HL-60 (cell line): ENCODE results near the gene U2AF2.

Experiments
- DNase-seq, 2 experiments: peaks; one replicate each; pipeline ENCODE4 v3.0.0-alpha.2; 2010 to 2020; ENCODE audit warnings: low read depth in 1 of 2, low spot score in 1 of 2
- H3K27ac ChIP-seq: fragments of 250-450 bp; sonication (Bioruptor Pico); replicated peaks from 2 replicates; pipeline ENCODE4 v1.5.1; 2020; ENCODE audit warnings: mild to moderate bottlenecking, moderate library complexity
- H3K27me3 ChIP-seq: fragments of 250-450 bp; sonication (Bioruptor Pico); 2 replicates; pipeline ENCODE4 v1.5.1; 2021; ENCODE audit warnings: mild to moderate bottlenecking, moderate library complexity; ENCODE audit not compliant: insufficient read depth, poor library complexity, severe bottlenecking
- H3K4me3 ChIP-seq: replicated peaks from 2 replicates; pipeline ENCODE4 v1.5.1; 2011; ENCODE audit warnings: mild to moderate bottlenecking, control low read depth, low read length; ENCODE audit not compliant: insufficient read depth
- GABPA ChIP-seq: IDR thresholded peaks from 2 replicates; pipeline ENCODE4 v1.6.1; 2012; ENCODE audit warnings: low read depth
- POLR2AphosphoS5 ChIP-seq: IDR thresholded peaks from 2 replicates; pipeline ENCODE4 v1.6.1; 2012; ENCODE audit warnings: low read depth
- REST ChIP-seq: IDR thresholded peaks from 2 replicates; pipeline ENCODE4 v1.6.1; 2012; ENCODE audit warnings: low read depth; ENCODE audit not compliant: insufficient replicate concordance
- SPI1 ChIP-seq: IDR thresholded peaks from 2 replicates; pipeline ENCODE4 v1.6.1; 2012; ENCODE audit warnings: low read depth, mild to moderate bottlenecking, borderline replicate concordance
- TF ChIP-seq, protein P1 (sequence below): IDR thresholded peaks from one replicate; pipeline ENCODE4 v1.5.1; 2011; ENCODE audit warnings: low read length, control low read depth, inconsistent platforms; ENCODE audit not compliant: insufficient read depth

The U2AF2 gene

GRCh38 chr19:55652311-55653128 is 2.3 kb upstream of the U2AF2 start:
- no peak for TF ChIP-seq POLR2AphosphoS5
- TF ChIP-seq SPI1: no peak
- no peak for TF ChIP-seq REST
- TF ChIP-seq GABPA: no peak
- TF ChIP-seq, protein P1, sequence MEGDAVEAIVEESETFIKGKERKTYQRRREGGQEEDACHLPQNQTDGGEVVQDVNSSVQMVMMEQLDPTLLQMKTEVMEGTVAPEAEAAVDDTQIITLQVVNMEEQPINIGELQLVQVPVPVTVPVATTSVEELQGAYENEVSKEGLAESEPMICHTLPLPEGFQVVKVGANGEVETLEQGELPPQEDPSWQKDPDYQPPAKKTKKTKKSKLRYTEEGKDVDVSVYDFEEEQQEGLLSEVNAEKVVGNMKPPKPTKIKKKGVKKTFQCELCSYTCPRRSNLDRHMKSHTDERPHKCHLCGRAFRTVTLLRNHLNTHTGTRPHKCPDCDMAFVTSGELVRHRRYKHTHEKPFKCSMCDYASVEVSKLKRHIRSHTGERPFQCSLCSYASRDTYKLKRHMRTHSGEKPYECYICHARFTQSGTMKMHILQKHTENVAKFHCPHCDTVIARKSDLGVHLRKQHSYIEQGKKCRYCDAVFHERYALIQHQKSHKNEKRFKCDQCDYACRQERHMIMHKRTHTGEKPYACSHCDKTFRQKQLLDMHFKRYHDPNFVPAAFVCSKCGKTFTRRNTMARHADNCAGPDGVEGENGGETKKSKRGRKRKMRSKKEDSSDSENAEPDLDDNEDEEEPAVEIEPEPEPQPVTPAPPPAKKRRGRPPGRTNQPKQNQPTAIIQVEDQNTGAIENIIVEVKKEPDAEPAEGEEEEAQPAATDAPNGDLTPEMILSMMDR: no peak
- no peak for DNase-seq
- Histone ChIP-seq H3K27ac (no peak overlapping the region), H3K4me3 (no peak overlapping the region), H3K27me3 (no peaks in the 10 kb centered on the region)

DNA sequence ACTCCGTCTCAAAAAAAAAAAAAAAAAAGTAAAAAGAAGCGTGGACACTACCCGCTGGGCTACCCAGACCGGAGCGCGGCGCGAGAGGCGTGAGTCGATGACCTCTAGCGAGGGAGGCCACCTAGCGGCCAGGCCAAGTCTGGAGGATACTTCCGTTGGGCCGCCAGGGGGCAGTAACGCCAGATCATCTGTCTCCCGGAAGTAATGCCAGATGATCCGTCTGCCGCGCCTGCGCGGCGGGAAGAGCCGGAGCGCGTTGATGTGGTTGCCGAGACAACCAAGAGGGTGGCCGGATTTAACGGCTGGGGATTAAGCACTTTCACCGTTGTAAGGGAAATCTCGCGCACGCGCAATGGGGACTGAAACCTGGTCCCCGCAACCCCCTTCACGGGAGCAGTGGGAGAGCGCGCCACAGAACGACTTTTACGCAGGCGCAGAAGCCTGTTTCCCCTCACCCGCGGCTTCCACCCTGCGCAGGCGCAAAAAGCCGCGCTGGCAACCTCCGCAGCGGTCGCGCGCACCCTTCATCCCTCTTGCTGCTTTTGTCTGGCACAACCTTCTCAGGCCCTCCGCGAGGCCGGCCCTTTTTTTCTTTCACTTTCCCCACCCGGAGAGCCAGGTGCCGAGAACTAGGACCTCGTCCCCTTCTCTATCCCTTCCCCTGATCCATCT is 1.0 kb upstream of the U2AF2 start:
- H3K4me3 ChIP-seq: peak overlapping the region; percentile 55
- TF ChIP-seq, protein P1: peak; percentile 98
- peak; percentile 74 for TF ChIP-seq POLR2AphosphoS5
- peak; percentile 25 for TF ChIP-seq REST
- peak; percentile 76 for TF ChIP-seq GABPA
- peak; percentile 14; the same call in 1 of the 2 replicates for TF ChIP-seq SPI1
- no peaks in the 10 kb centered on the region for H3K27me3 ChIP-seq
- H3K27ac ChIP-seq: peak overlapping the region; percentile 99
- peak; percentile 96 to 98 for DNase-seq

DNA sequence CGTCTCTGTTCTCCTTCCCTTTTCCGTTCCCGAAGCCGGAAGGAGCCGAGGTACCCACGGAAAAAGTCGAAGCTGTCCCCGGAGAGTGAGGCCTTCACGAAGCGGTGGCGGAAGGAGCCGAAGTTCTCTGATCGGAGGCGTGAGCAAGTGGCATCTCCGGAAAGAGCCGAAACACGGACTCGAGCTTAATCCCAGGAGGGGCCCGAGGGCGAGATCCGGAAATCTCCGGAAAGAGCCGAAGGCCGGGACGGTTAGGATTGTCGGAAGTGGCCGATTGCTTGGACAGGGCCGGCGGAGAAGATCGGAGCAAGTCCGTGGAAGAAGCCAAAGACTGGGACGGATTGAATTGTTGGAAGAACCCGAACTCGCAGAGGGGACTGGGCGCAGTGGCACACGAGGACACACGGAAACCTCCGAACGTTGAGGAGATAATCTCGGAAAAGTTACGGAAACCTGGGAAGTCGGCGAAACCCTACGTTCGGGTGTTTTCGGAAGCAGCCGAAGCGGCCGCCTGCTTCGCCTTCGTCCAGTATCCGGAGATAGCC is 440 bp upstream of the U2AF2 start:
- H3K27me3 ChIP-seq: no peaks in the 10 kb centered on the region
- no peak for TF ChIP-seq REST
- 0 out of 2 replicates have a peak, but pooled peaks have one; percentile 3 for TF ChIP-seq POLR2AphosphoS5
- DNase-seq: peak; percentile 97 to 100
- peak overlapping the region; percentile 55 for H3K4me3 ChIP-seq
- H3K27ac ChIP-seq: peak overlapping the region; percentile 99
